BJ (cell line): Measurements from ENCODE around the gene SH3RF3. TPM values are rescaled to one million over a fixed set of nuclear protein-coding genes. Genes with fewer than 3 reads are reported as not detected.

Experiments used
- CTCF ChIA-PET: fragments of 350-600 bp; formaldehyde crosslinking; extraction: SDS; loops from one replicate; lab custom pipeline; 2021; ENCODE audit warnings: antibody characterized with exemption, inconsistent platforms; lab: Yijun Ruan, JAX
- POLR2A ChIA-PET: fragments of 300-600 bp; sonication (Branson Sonifier 250); formaldehyde crosslinking; extraction: SDS; loops from one replicate; lab custom pipeline; 2021; ENCODE audit warnings: antibody characterized with exemption; lab: Charles Lee
- DNase-seq: peaks from one replicate; pipeline ENCODE4 v3.0.0-alpha.2; 2011; ENCODE audit warnings: low read depth
- H3K27me3 ChIP-seq: 2 replicates; pipeline ENCODE4 v1.6.0; 2011; ENCODE audit warnings: low read length; ENCODE audit not compliant: control insufficient read depth, insufficient read depth
- H3K36me3 ChIP-seq: 2 replicates; pipeline ENCODE4 v1.5.1; 2011; ENCODE audit warnings: low read length; ENCODE audit not compliant: control insufficient read depth, insufficient read depth
- H3K4me3 ChIP-seq: 2 replicates; pipeline ENCODE4 v1.5.1; 2011; ENCODE audit warnings: low read depth, mild to moderate bottlenecking, control low read depth, low read length
- polyA plus RNA-seq: library from polyadenylated mRNA; depleted of rRNA; stranded (reverse); fragments of >200 nt; gene quantifications from 2 replicates; pipeline ENCODE4 v1.2.3, GENCODE V29; 2011
- TF ChIP-seq, protein P1 (sequence below): IDR thresholded peaks from 2 replicates; pipeline ENCODE4 v1.5.1; 2011; ENCODE audit warnings: low read depth, mild to moderate bottlenecking, control low read depth, inconsistent platforms, low read length, moderate library complexity; ENCODE audit not compliant: insufficient read depth

Gene SH3RF3
- polyA plus RNA-seq, 1 experiment = 3.6 TPM

- POLR2A ChIA-PET = no interaction called here
- CTCF ChIA-PET = interaction anchor here (0.6 to 2.3 kb wide), 5 partner anchors 8 to 676 kb away, joined by 3 to 6 read pairs (median 3); no protein-coding TSS in a partner anchor
- TF ChIP-seq, protein P1, sequence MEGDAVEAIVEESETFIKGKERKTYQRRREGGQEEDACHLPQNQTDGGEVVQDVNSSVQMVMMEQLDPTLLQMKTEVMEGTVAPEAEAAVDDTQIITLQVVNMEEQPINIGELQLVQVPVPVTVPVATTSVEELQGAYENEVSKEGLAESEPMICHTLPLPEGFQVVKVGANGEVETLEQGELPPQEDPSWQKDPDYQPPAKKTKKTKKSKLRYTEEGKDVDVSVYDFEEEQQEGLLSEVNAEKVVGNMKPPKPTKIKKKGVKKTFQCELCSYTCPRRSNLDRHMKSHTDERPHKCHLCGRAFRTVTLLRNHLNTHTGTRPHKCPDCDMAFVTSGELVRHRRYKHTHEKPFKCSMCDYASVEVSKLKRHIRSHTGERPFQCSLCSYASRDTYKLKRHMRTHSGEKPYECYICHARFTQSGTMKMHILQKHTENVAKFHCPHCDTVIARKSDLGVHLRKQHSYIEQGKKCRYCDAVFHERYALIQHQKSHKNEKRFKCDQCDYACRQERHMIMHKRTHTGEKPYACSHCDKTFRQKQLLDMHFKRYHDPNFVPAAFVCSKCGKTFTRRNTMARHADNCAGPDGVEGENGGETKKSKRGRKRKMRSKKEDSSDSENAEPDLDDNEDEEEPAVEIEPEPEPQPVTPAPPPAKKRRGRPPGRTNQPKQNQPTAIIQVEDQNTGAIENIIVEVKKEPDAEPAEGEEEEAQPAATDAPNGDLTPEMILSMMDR = no peak
- no peaks in the 10 kb centered on the region for H3K27me3 ChIP-seq
- H3K4me3 ChIP-seq = no peak overlapping the region
- no peaks in the 10 kb centered on the region for H3K36me3 ChIP-seq
- DNase-seq = no peak
These were observed 115.2 kb downstream of the SH3RF3 start for GRCh38 chr2:109244304-109244582.

DNA sequence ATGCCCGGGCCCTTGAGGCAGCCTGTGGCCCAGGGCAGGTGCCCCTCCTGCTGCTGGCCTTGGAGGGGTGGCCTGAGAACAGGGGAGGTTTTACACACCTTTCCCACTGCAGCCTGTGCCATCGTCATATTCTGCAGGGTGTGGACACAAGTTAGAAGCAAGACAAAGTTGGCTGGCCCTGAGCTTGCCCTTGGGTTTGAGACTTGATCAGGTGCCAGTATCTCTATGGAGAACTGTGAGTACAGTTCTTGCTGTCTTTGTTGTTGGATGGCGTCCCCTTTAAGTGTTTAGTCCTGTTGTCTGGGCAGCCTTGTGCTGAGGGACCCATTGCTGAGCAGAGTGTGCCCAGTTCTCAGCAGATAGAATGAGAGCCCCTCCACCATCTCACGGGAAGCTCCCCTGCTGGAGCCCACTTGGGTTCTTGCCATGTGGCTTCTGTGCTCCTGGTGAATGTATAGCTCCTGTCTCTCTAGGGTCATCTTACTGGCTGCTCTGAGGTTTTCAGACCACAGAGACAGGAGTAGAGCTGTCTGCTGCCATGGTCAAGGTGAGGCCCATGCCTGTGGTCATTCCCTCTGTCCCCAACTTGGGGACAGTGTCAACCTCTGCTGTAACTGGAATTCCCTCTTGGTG is 115.9 kb downstream of the SH3RF3 start:
- TF ChIP-seq, protein P1 = no peak
- ChIA-PET CTCF (interaction anchor here (0.6 to 2.3 kb wide), 5 partner anchors 37 to 676 kb away, joined by 3 to 6 read pairs (median 3); no protein-coding TSS in a partner anchor), POLR2A (no interaction called here)
- H3K36me3 ChIP-seq = no peaks in the 10 kb centered on the region
- no peak for DNase-seq
- H3K27me3 ChIP-seq = no peaks in the 10 kb centered on the region
- no peak overlapping the region for H3K4me3 ChIP-seq

- POLR2A ChIA-PET = no interaction called here
These were observed 117.2 kb downstream of the SH3RF3 start for GRCh38 chr2:109246176-109246575.

DNA sequence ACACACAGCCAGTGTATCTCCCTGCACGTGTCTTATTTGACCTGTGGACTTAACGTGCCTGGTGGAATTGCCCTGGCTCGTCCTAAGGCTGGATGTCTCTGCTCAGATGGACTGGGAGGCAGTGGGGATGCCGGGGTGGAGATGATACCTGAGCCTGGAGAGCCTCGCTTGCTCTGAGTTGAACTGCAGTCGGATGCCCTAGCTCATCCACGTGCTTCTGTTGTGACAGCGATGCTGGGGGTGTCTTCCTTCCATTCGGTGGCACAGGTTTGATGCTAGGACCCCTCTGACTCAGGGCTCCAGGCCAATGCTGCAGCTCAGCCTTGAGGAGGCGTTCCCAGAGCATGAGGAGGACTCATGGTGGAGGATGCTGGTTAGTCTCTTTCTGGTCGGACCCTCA is 117.6 kb downstream of the SH3RF3 start:
- ChIA-PET POLR2A (no interaction called here), CTCF (interaction anchor here (1.6 kb wide), 1 partner anchor 119 kb away, joined by 6 read pairs; no protein-coding TSS in a partner anchor)
- TF ChIP-seq, protein P1 = no peak
- H3K4me3 ChIP-seq = no peak overlapping the region
- no peaks in the 10 kb centered on the region for H3K27me3 ChIP-seq
- no peak for DNase-seq
- no peaks in the 10 kb centered on the region for H3K36me3 ChIP-seq

More at GRCh38 chr2:109246176-109246575, 117.2 kb downstream of the SH3RF3 start:
- Histone ChIP-seq H3K4me3 (no peak overlapping the region), H3K27me3 (no peaks in the 10 kb centered on the region), H3K36me3 (no peaks in the 10 kb centered on the region)
- CTCF ChIA-PET = interaction anchor here (1.6 kb wide), 1 partner anchor 118 kb away, joined by 6 read pairs; no protein-coding TSS in a partner anchor
- DNase-seq = no peak
- TF ChIP-seq, protein P1 = no peak

- Histone ChIP-seq H3K27me3 (no peaks in the 10 kb centered on the region), H3K4me3 (no peak overlapping the region), H3K36me3 (no peaks in the 10 kb centered on the region)
- ChIA-PET POLR2A (no interaction called here), CTCF (no interaction called here)
- TF ChIP-seq, protein P1 = no peak
- DNase-seq = no peak
These were observed 118.3 kb downstream of the SH3RF3 start for GRCh38 chr2:109247340-109247739.
